Gastroesophageal sphincter (tissue), 3 donors: ENCODE data around the gene DEPDC1B.

ENCODE experiments used
- CTCF ChIP-seq, 4 experiments: fragments of 200-600 bp in 2 of 4; fragments of 450-650 bp in 2 of 4; sonication (generic) in 1 of 4; IDR thresholded peaks; one replicate each; pipeline ENCODE4 v1.5.1; 2017 to 2019; ENCODE audit warnings: antibody characterized with exemption in 4 of 4, mild to moderate bottlenecking in 2 of 4, moderate library complexity in 2 of 4
- POLR2A ChIP-seq, 2 donors: fragments of 450-650 bp; IDR thresholded peaks; one replicate each; pipeline ENCODE4 v1.6.1; 2017; ENCODE audit warnings: antibody characterized with exemption in 2 of 2, mild to moderate bottlenecking in 2 of 2, moderate library complexity in 1 of 2
- POLR2AphosphoS5 ChIP-seq: sonication (generic); formaldehyde crosslinking; IDR thresholded peaks from one replicate; pipeline ENCODE4 v1.6.1; 2017; ENCODE audit warnings: antibody characterized with exemption

- TF ChIP-seq CTCF (IDR thresholded peaks at IDR 0.05) = no peak
- no peak for TF ChIP-seq POLR2A (IDR thresholded peaks at IDR 0.05)
- TF ChIP-seq POLR2AphosphoS5 = no peak
These were observed 61.7 kb downstream of the DEPDC1B start for GRCh38 chr5:60638300-60638699.
